ENCODE measurements around the gene AKAP13. TPM values are rescaled to one million over a fixed set of nuclear protein-coding genes. Genes with fewer than 3 reads are reported as not detected.

Gene AKAP13
- total RNA-seq, 3 donors from 2014 or later, result 198 to 331 (median 259) TPM

DNA sequence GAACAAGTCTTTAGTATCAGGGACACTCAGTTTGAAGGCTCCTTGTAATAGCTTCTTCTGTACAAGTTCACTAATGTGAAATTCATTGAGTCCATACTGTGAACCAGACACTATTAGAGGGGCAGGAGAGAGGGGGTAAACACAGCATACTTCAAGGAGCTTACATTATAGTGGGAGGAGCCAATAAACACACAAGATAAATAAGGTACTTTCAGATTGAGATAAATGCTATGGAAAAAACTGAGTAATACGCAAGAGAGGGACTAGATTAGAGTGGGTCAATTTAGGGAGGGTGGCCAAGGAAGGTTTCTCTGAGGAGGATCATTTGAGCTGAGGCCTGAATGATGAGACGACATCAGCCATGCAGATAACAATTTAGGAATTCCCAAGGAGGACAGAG is 3.1 kb upstream of the AKAP13 start:
- no peak for DNase-seq (ENCODE audit: low spot score in 2 of 2)
- no peaks in the 10 kb centered on the region for H3K27me3 ChIP-seq
- H3K36me3 ChIP-seq, result no peaks in the 10 kb centered on the region
- H3K4me1 ChIP-seq, result no peaks in the 10 kb centered on the region
- no peak overlapping the region for H3K27ac ChIP-seq
- intact Hi-C loops (cut with DNase I; ENCODE audit: low total_unique reads), result no loop called here
- H3K9me3 ChIP-seq, result no peaks in the 10 kb centered on the region
- no peak for TF ChIP-seq POLR2AphosphoS5 (IDR thresholded peaks at IDR 0.05)
- TF ChIP-seq, protein P1, sequence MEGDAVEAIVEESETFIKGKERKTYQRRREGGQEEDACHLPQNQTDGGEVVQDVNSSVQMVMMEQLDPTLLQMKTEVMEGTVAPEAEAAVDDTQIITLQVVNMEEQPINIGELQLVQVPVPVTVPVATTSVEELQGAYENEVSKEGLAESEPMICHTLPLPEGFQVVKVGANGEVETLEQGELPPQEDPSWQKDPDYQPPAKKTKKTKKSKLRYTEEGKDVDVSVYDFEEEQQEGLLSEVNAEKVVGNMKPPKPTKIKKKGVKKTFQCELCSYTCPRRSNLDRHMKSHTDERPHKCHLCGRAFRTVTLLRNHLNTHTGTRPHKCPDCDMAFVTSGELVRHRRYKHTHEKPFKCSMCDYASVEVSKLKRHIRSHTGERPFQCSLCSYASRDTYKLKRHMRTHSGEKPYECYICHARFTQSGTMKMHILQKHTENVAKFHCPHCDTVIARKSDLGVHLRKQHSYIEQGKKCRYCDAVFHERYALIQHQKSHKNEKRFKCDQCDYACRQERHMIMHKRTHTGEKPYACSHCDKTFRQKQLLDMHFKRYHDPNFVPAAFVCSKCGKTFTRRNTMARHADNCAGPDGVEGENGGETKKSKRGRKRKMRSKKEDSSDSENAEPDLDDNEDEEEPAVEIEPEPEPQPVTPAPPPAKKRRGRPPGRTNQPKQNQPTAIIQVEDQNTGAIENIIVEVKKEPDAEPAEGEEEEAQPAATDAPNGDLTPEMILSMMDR (IDR thresholded peaks at IDR 0.05), result no peak
- no peak for TF ChIP-seq POLR2A (IDR thresholded peaks at IDR 0.05)
- no peak overlapping the region for H3K4me3 ChIP-seq

DNA sequence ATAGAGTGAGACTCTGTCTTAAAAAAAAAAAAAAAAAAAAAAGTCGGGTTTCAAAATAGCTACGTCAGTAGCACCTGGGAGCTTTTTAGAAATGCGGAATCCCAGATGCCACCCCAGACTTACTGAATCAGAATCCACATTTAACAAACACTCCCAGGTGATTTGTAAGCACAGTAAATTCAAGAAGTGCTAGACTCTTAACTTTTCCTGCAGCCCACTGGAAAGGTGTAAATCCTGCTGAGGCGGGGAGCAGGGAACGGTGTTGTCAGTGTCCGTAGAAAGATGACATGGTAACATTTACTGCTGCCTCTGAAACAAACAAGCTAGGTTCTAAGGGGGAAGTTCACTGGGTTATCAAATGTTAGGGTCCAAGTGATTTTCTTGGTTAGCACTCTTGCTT is 2.4 kb upstream of the AKAP13 start:
- H3K36me3 ChIP-seq, result no peaks in the 10 kb centered on the region
- no peak for TF ChIP-seq POLR2A (IDR thresholded peaks at IDR 0.05)
- TF ChIP-seq, protein P1 (IDR thresholded peaks at IDR 0.05), result no peak
- TF ChIP-seq POLR2AphosphoS5 (IDR thresholded peaks at IDR 0.05), result no peak
- H3K27ac ChIP-seq, result no peak overlapping the region
- no peak for DNase-seq (ENCODE audit: low spot score in 2 of 2)
- no peaks in the 10 kb centered on the region for H3K4me1 ChIP-seq
- intact Hi-C loops (cut with DNase I; ENCODE audit: low total_unique reads), result no loop called here
- H3K9me3 ChIP-seq, result no peaks in the 10 kb centered on the region
- no peak overlapping the region for H3K4me3 ChIP-seq
- no peaks in the 10 kb centered on the region for H3K27me3 ChIP-seq

DNA sequence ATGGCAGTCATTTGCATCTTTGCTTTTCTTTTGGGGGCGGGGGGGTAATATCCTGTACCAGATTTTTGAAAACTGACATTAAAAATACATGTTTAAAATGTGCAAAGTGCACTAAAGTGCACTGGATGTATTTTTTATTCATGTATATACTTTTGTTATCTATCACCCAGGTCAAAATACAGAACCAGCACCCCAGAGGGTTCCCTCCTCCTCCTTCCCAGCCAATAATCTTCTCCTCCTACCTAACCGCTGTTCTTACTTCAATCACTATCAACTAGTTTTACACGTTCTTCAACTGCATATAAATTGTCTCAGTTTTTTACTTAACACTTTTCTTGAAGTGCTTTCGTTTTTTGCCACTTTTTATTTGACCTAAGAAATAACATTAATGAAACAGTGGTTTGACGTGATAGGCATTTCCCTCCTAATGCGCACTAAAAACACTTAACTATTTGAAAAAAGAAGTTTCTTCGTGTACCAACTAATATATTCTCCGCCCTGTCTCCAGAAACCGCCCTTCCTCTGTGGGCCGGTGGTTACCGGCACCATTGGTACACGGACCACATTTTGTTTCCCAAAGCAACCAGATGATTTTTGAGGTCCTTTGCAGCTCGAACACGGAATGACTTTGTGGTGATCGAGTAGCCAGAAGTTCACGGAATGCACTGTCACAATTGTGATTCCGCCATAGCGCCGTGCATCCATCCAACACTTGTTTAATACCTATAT is 836 bp upstream of the AKAP13 start:
- H3K27me3 ChIP-seq, result no peaks in the 10 kb centered on the region
- no peak for DNase-seq (ENCODE audit: low spot score in 2 of 2)
- TF ChIP-seq, protein P1 (IDR thresholded peaks at IDR 0.05), result no peak
- TF ChIP-seq POLR2A (IDR thresholded peaks at IDR 0.05) (no peak), POLR2AphosphoS5 (IDR thresholded peaks at IDR 0.05) (no peak)
- peaks cover 0 to 7% of the 10 kb centered on the region in 2 donors for H3K4me1 ChIP-seq
- intact Hi-C loops (cut with DNase I; ENCODE audit: low total_unique reads), result no loop called here
- H3K9me3 ChIP-seq, result no peaks in the 10 kb centered on the region
- no peaks in the 10 kb centered on the region for H3K36me3 ChIP-seq
- peak overlapping the region; percentile 94 to 96 for H3K27ac ChIP-seq
- peak overlapping the region; percentile 84 to 96 (median 93) for H3K4me3 ChIP-seq

DNA sequence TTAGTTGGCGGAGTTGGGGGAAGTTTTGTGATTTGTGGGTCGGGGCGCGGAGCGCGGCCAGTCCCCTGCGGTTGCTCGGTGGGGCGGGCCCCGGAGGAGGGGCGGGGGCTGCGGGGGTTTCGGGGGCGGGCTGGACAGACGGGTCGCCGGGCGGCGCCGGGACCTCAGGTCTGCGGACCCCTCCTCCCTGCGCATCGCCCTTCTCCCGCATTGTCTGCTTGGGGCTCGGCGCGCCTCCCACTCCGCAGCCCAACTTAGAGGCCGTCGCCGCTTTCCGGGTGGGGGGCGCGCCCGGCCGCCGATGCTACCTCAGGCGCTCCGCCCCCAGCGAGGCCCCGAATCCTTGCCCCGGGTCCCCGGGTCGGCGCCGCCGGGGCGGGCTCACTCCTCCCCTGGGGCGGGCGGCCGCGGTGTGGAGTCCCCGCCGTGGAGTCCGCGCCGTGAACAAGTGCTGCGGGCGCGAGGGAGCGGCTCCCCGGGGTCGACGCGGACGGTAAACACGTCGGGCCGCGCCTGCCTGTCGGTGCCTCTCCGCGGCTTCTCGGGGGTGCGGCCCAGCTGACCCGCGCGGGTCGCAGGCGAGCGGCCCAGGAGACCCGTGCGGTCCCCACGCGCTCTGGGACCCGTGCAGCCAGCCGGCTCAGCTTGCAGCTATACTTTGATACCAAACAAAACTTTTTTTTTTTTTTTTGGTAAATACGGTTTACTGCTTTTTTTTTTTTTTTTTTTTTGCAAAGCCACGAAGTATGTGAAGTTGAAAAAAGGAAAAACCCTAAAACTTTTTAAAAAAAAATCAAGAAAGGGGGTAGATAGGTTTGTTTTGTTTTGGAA is 624 bp downstream of the AKAP13 start:
- TF ChIP-seq POLR2A (IDR thresholded peaks at IDR 0.05), result no peak
- TF ChIP-seq POLR2AphosphoS5 (IDR thresholded peaks at IDR 0.05), result no peak
- TF ChIP-seq, protein P1 (IDR thresholded peaks at IDR 0.05), result no peak
- Histone ChIP-seq H3K27ac (peak overlapping the region; percentile 94 to 96), H3K4me1 (peaks cover 0 to 7% of the 10 kb centered on the region in 2 donors), H3K4me3 (peak overlapping the region; percentile 84 to 96 (median 93)), H3K27me3 (no peaks in the 10 kb centered on the region), H3K9me3 (no peaks in the 10 kb centered on the region), H3K36me3 (no peaks in the 10 kb centered on the region)
- DNase-seq (ENCODE audit: low spot score in 2 of 2), result peak in 1 of 2 donors; percentile 53
- intact Hi-C loops (cut with DNase I; ENCODE audit: low total_unique reads), result no loop called here

All from breast epithelium (tissue), 4 donors.